ENCODE data around the gene CYP24A1. TPM values are rescaled to one million over a fixed set of nuclear protein-coding genes. Genes with fewer than 3 reads are reported as not detected.
A peak's percentile ranks its signal among the peaks of the same experiment; 100 is the strongest.

Gene CYP24A1
- total and polyA plus RNA-seq, 5 donors from 2014 or later: 0.49 to 0.80 (median 0.66) TPM; not detected in 1

- peak within 1 kb of the TSS; percentile 87 for H3K27ac ChIP-seq (ENCODE audit: insufficient read depth, low read length, poor library complexity, severe bottlenecking)
- ATAC-seq (ENCODE audit: low read depth in 2 of 2): peak; percentile 86 to 90
- H3K27me3 Mint-ChIP-seq: peaks cover 8% of the 10 kb centered on the region
- no peaks in the 10 kb centered on the region for H3K9me3 Mint-ChIP-seq
- H3K36me3 ChIP-seq (ENCODE audit: control insufficient read depth, insufficient read depth, low read length): no peaks in the 10 kb centered on the region
- no peaks in the 10 kb centered on the region for H3K36me3 Mint-ChIP-seq
- peak within 1 kb of the TSS; percentile 96 to 99 (median 98) for H3K4me3 Mint-ChIP-seq
- H3K4me3 ChIP-seq (ENCODE audit: low read depth, low read length): peak within 1 kb of the TSS; percentile 90
- H3K4me1 ChIP-seq (ENCODE audit: control insufficient read depth, insufficient read depth, low read length, poor library complexity, severe bottlenecking): peaks cover 22% of the 10 kb centered on the region
- H3K9me3 ChIP-seq (ENCODE audit: control insufficient read depth in 2 of 2, low read length in 2 of 2): no peaks in the 10 kb centered on the region
- H3K27me3 ChIP-seq (ENCODE audit: control insufficient read depth, insufficient read depth, low read length): no peaks in the 10 kb centered on the region
- H3K4me1 Mint-ChIP-seq: peaks cover 15 to 50% (median 31%) of the 10 kb centered on the region in 4 donors
- peak within 1 kb of the TSS; percentile 99 to 100 (median 100) for H3K27ac Mint-ChIP-seq
- DNase-seq: peak; percentile 70 to 87 (median 82)
Measured at GRCh38 chr20:54207743-54208547, 34.2 kb upstream of the CYP24A1 start, which contains the start of gene PFDN4. Gene PFDN4 (plus strand): TSS chr20:54208087. CDS start chr20:54208101, 14 bp downstream.

GRCh38 chr20:54207053-54207742 lies 33.4 kb upstream of the CYP24A1 start:
- no peak for DNase-seq
- peak overlapping the region; percentile 96 to 99 (median 98) for H3K4me3 Mint-ChIP-seq
- H3K4me1 Mint-ChIP-seq: peaks cover 12 to 43% (median 26%) of the 10 kb centered on the region in 4 donors
- peak overlapping the region; percentile 87 for H3K27ac ChIP-seq (ENCODE audit: insufficient read depth, low read length, poor library complexity, severe bottlenecking)
- H3K27me3 ChIP-seq (ENCODE audit: control insufficient read depth, insufficient read depth, low read length): peaks cover 2% of the 10 kb centered on the region
- no peaks in the 10 kb centered on the region for H3K36me3 Mint-ChIP-seq
- H3K27ac Mint-ChIP-seq: peak overlapping the region; percentile 99 to 100 (median 100)
- H3K36me3 ChIP-seq (ENCODE audit: control insufficient read depth, insufficient read depth, low read length): no peaks in the 10 kb centered on the region
- H3K27me3 Mint-ChIP-seq: peaks cover 8% of the 10 kb centered on the region
- H3K4me3 ChIP-seq (ENCODE audit: low read depth, low read length): peak overlapping the region; percentile 90
- no peaks in the 10 kb centered on the region for H3K9me3 Mint-ChIP-seq
- H3K9me3 ChIP-seq (ENCODE audit: control insufficient read depth in 2 of 2, low read length in 2 of 2): no peaks in the 10 kb centered on the region
- no peak for ATAC-seq (ENCODE audit: low read depth in 2 of 2)
- peaks cover 22% of the 10 kb centered on the region for H3K4me1 ChIP-seq (ENCODE audit: control insufficient read depth, insufficient read depth, low read length, poor library complexity, severe bottlenecking)

GRCh38 chr20:54205450-54205849 lies 31.7 kb upstream of the CYP24A1 start:
- H3K4me3 ChIP-seq (ENCODE audit: low read depth, low read length): no peak overlapping the region

GRCh38 chr20:54204481-54204880 lies 30.7 kb upstream of the CYP24A1 start:
- peaks cover 0 to 16% (median 11%) of the 10 kb centered on the region in 4 donors for H3K4me1 Mint-ChIP-seq
- Histone ChIP-seq H3K27ac (ENCODE audit: insufficient read depth, low read length, poor library complexity, severe bottlenecking) (no peak overlapping the region), H3K9me3 (ENCODE audit: control insufficient read depth in 2 of 2, low read length in 2 of 2) (no peaks in the 10 kb centered on the region), H3K36me3 (ENCODE audit: control insufficient read depth, insufficient read depth, low read length) (no peaks in the 10 kb centered on the region), H3K4me3 (ENCODE audit: low read depth, low read length) (no peak overlapping the region), H3K4me1 (ENCODE audit: control insufficient read depth, insufficient read depth, low read length, poor library complexity, severe bottlenecking) (peaks cover 17% of the 10 kb centered on the region), H3K27me3 (ENCODE audit: control insufficient read depth, insufficient read depth, low read length) (peaks cover 4% of the 10 kb centered on the region)
- no peaks in the 10 kb centered on the region for H3K9me3 Mint-ChIP-seq
- no peaks in the 10 kb centered on the region for H3K36me3 Mint-ChIP-seq
- no peak overlapping the region for H3K4me3 Mint-ChIP-seq
- no peak for DNase-seq
- no peak overlapping the region for H3K27ac Mint-ChIP-seq
- no peak for ATAC-seq (ENCODE audit: low read depth in 2 of 2)
- peaks cover 18% of the 10 kb centered on the region for H3K27me3 Mint-ChIP-seq

More at GRCh38 chr20:54205450-54205849, 31.7 kb upstream of the CYP24A1 start:
- ATAC-seq (ENCODE audit: low read depth in 2 of 2) (no peak), DNase-seq (no peak)
- peak overlapping the region in 1 of 4 donors; percentile 20 for H3K4me3 Mint-ChIP-seq
- peaks cover 22% of the 10 kb centered on the region for H3K4me1 ChIP-seq (ENCODE audit: control insufficient read depth, insufficient read depth, low read length, poor library complexity, severe bottlenecking)
- H3K36me3 ChIP-seq (ENCODE audit: control insufficient read depth, insufficient read depth, low read length): no peaks in the 10 kb centered on the region
- peaks cover 13% of the 10 kb centered on the region for H3K27me3 Mint-ChIP-seq
- no peak overlapping the region for H3K27ac ChIP-seq (ENCODE audit: insufficient read depth, low read length, poor library complexity, severe bottlenecking)
- H3K9me3 ChIP-seq (ENCODE audit: control insufficient read depth in 2 of 2, low read length in 2 of 2): no peaks in the 10 kb centered on the region
- peaks cover 2% of the 10 kb centered on the region for H3K27me3 ChIP-seq (ENCODE audit: control insufficient read depth, insufficient read depth, low read length)
- no peaks in the 10 kb centered on the region for H3K9me3 Mint-ChIP-seq
- no peaks in the 10 kb centered on the region for H3K36me3 Mint-ChIP-seq
- peaks cover 7 to 26% (median 19%) of the 10 kb centered on the region in 4 donors for H3K4me1 Mint-ChIP-seq
- H3K27ac Mint-ChIP-seq: no peak overlapping the region

- Histone ChIP-seq H3K27ac (ENCODE audit: insufficient read depth, low read length, poor library complexity, severe bottlenecking) (no peak overlapping the region), H3K4me3 (ENCODE audit: low read depth, low read length) (no peak overlapping the region), H3K36me3 (ENCODE audit: control insufficient read depth, insufficient read depth, low read length) (no peaks in the 10 kb centered on the region), H3K9me3 (ENCODE audit: control insufficient read depth in 2 of 2, low read length in 2 of 2) (no peaks in the 10 kb centered on the region), H3K27me3 (ENCODE audit: control insufficient read depth, insufficient read depth, low read length) (peaks cover 4% of the 10 kb centered on the region), H3K4me1 (ENCODE audit: control insufficient read depth, insufficient read depth, low read length, poor library complexity, severe bottlenecking) (peaks cover 13% of the 10 kb centered on the region)
- H3K27me3 Mint-ChIP-seq: peaks cover 22% of the 10 kb centered on the region
- H3K9me3 Mint-ChIP-seq: no peaks in the 10 kb centered on the region
- peaks cover 0 to 12% (median 7%) of the 10 kb centered on the region in 4 donors for H3K4me1 Mint-ChIP-seq
- no peaks in the 10 kb centered on the region for H3K36me3 Mint-ChIP-seq
- DNase-seq (no peak), ATAC-seq (ENCODE audit: low read depth in 2 of 2) (no peak)
- H3K4me3 Mint-ChIP-seq: no peak overlapping the region
- H3K27ac Mint-ChIP-seq: no peak overlapping the region
Measured at GRCh38 chr20:54204063-54204462, 30.3 kb upstream of the CYP24A1 start.

- Histone ChIP-seq H3K27ac (ENCODE audit: insufficient read depth, low read length, poor library complexity, severe bottlenecking) (no peak overlapping the region), H3K27me3 (ENCODE audit: control insufficient read depth, insufficient read depth, low read length) (peaks cover 4% of the 10 kb centered on the region), H3K36me3 (ENCODE audit: control insufficient read depth, insufficient read depth, low read length) (no peaks in the 10 kb centered on the region), H3K9me3 (ENCODE audit: control insufficient read depth in 2 of 2, low read length in 2 of 2) (no peaks in the 10 kb centered on the region), H3K4me1 (ENCODE audit: control insufficient read depth, insufficient read depth, low read length, poor library complexity, severe bottlenecking) (peaks cover 5% of the 10 kb centered on the region), H3K4me3 (ENCODE audit: low read depth, low read length) (no peak overlapping the region)
- Mint-ChIP-seq H3K9me3 (no peaks in the 10 kb centered on the region), H3K4me1 (peaks cover 0 to 5% (median under 1%) of the 10 kb centered on the region in 4 donors), H3K4me3 (no peak overlapping the region), H3K27me3 (peaks cover 25% of the 10 kb centered on the region), H3K27ac (no peak overlapping the region), H3K36me3 (no peaks in the 10 kb centered on the region)
- DNase-seq (no peak), ATAC-seq (ENCODE audit: low read depth in 2 of 2) (no peak)
Measured at GRCh38 chr20:54203281-54203680, 29.5 kb upstream of the CYP24A1 start.

- Histone ChIP-seq H3K4me1 (ENCODE audit: control insufficient read depth, insufficient read depth, low read length, poor library complexity, severe bottlenecking) (no peaks in the 10 kb centered on the region), H3K36me3 (ENCODE audit: control insufficient read depth, insufficient read depth, low read length) (no peaks in the 10 kb centered on the region), H3K27me3 (ENCODE audit: control insufficient read depth, insufficient read depth, low read length) (peaks cover 4% of the 10 kb centered on the region), H3K27ac (ENCODE audit: insufficient read depth, low read length, poor library complexity, severe bottlenecking) (no peak overlapping the region), H3K4me3 (ENCODE audit: low read depth, low read length) (no peak overlapping the region), H3K9me3 (ENCODE audit: control insufficient read depth in 2 of 2, low read length in 2 of 2) (no peaks in the 10 kb centered on the region)
- Mint-ChIP-seq H3K4me1 (peaks cover 0 to 3% (median under 1%) of the 10 kb centered on the region in 4 donors), H3K27ac (no peak overlapping the region), H3K27me3 (peaks cover 25% of the 10 kb centered on the region), H3K9me3 (no peaks in the 10 kb centered on the region), H3K36me3 (no peaks in the 10 kb centered on the region), H3K4me3 (no peak overlapping the region)
- DNase-seq (no peak), ATAC-seq (ENCODE audit: low read depth in 2 of 2) (no peak)
Measured at GRCh38 chr20:54201268-54201846, 27.6 kb upstream of the CYP24A1 start.

Data from CD4-positive, CD25-positive, alpha-beta regulatory T cell (primary cell).